Measurements from ENCODE around the gene SAMD4A.

SAMD4A gene

DNA sequence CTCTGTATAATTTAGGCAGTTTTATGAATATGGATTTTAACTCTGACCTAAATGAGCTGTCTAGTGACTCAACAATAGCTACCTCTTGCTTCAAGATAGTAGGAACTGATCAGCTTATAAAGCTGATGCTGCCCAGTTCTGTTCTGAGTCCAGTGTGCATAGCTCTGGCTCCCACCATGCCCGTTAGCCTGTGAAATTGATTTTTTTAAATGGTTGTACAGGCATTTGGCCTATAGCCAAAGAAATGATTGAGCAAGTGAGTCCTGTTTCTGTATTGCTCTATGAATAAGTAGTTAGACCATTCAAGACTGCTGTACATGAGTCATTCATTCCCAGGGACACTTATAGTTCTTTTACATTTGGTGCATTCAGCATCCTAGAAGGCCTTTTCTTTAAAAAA is 36.4 kb downstream of the SAMD4A start:
- no peak for TF ChIP-seq TAF1 (IDR thresholded peaks at IDR 0.05; ENCODE audit: low read depth, low read length)
- TF ChIP-seq POLR2A (IDR thresholded peaks at IDR 0.05; ENCODE audit: low read depth, low read length) = no peak
- TF ChIP-seq PAX5 (IDR thresholded peaks at IDR 0.05; ENCODE audit: insufficient read depth, low read length, severe bottlenecking) = no peak
- no peak for TF ChIP-seq SPI1 (IDR thresholded peaks at IDR 0.05; ENCODE audit: low read depth, low read length)
- no peak for TF ChIP-seq POU2F2 (IDR thresholded peaks at IDR 0.05; ENCODE audit: low read depth, low read length)
- no peak for TF ChIP-seq POLR2AphosphoS5 (IDR thresholded peaks at IDR 0.05; ENCODE audit: low read depth, low read length)
- FAIRE-seq = no peak
- DNase-seq (ENCODE audit: insufficient read length, low spot score) = no peak

DNA sequence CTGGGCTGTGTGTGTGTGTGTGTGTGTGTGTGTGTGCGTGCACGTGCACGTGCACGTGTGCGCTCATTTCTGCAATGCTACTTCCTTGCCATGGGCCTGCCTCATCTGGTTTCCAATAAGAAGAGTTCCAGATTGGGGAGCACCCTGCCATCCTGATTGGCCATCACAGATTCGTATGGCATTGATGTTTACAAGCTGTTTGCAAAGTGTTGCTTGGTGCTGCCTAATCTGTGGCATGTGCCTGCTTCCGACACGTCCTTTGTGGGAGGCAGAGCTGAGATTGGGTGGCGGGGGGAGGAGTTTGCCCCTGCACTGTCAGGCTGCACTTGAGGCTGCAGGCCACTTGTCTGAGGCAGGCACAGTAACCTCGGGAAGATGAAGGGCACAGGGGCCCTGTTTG is 39.2 kb downstream of the SAMD4A start:
- no peak for FAIRE-seq
- TF ChIP-seq PAX5 (IDR thresholded peaks at IDR 0.05; ENCODE audit: insufficient read depth, low read length, severe bottlenecking) (no peak), POLR2AphosphoS5 (IDR thresholded peaks at IDR 0.05; ENCODE audit: low read depth, low read length) (no peak), POU2F2 (IDR thresholded peaks at IDR 0.05; ENCODE audit: low read depth, low read length) (no peak), SPI1 (IDR thresholded peaks at IDR 0.05; ENCODE audit: low read depth, low read length) (no peak), TAF1 (IDR thresholded peaks at IDR 0.05; ENCODE audit: low read depth, low read length) (no peak), POLR2A (IDR thresholded peaks at IDR 0.05; ENCODE audit: low read depth, low read length) (no peak)
- DNase-seq (ENCODE audit: insufficient read length, low spot score) = no peak

DNA sequence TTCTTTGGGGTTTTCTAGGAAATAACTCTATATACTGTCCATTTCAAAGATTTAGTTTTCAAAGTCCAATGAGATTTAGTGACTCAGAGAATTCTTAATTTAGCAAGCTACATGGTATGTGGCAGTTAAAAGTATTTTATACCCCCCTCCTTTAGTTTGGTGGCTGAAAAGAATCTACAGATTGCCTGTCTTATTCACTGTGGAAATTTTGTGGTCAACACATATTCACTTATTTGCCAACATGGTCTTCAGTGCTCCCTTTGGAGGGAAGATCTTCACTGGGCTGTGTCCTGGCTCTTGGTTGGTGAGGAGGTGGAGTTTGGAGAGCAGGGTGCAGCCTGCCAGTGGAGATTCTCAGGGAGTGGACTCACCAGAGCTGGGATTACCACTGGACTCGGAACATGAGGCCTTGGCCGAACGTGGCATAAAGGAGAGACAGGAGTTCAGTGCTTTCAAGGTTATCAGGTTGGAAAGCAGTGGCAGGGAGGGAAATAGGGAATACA is 39.8 kb downstream of the SAMD4A start:
- DNase-seq (ENCODE audit: insufficient read length, low spot score) (no peak), FAIRE-seq (no peak)
- TF ChIP-seq POLR2A (IDR thresholded peaks at IDR 0.05; ENCODE audit: low read depth, low read length) = no peak

DNA sequence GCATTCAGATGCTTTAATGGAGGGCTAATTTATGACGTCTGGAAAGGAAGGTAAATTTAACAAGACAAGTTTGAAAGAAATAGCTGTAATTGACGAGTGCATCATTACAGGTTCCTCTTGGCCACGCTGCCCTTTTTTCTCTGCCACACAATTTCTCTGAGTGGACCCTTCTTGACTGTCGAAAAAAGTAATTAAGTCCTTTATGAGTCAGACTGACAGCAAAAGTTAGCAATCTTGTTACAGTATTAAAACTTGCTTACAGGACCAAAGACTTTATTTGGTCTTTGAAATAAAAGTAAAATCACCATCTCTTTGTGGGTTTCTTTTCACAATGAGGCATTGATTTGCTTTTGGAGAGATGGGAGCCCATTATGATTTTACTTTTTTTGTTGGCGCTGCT is 42.6 kb downstream of the SAMD4A start:
- DNase-seq (ENCODE audit: insufficient read length, low spot score) = no peak
- TF ChIP-seq SPI1 (IDR thresholded peaks at IDR 0.05; ENCODE audit: low read depth, low read length) (no peak), POLR2AphosphoS5 (IDR thresholded peaks at IDR 0.05; ENCODE audit: low read depth, low read length) (no peak), POLR2A (IDR thresholded peaks at IDR 0.05; ENCODE audit: low read depth, low read length) (no peak), PAX5 (IDR thresholded peaks at IDR 0.05; ENCODE audit: insufficient read depth, low read length, severe bottlenecking) (no peak), TAF1 (IDR thresholded peaks at IDR 0.05; ENCODE audit: low read depth, low read length) (no peak), POU2F2 (IDR thresholded peaks at IDR 0.05; ENCODE audit: low read depth, low read length) (no peak)
- FAIRE-seq = no peak

DNA sequence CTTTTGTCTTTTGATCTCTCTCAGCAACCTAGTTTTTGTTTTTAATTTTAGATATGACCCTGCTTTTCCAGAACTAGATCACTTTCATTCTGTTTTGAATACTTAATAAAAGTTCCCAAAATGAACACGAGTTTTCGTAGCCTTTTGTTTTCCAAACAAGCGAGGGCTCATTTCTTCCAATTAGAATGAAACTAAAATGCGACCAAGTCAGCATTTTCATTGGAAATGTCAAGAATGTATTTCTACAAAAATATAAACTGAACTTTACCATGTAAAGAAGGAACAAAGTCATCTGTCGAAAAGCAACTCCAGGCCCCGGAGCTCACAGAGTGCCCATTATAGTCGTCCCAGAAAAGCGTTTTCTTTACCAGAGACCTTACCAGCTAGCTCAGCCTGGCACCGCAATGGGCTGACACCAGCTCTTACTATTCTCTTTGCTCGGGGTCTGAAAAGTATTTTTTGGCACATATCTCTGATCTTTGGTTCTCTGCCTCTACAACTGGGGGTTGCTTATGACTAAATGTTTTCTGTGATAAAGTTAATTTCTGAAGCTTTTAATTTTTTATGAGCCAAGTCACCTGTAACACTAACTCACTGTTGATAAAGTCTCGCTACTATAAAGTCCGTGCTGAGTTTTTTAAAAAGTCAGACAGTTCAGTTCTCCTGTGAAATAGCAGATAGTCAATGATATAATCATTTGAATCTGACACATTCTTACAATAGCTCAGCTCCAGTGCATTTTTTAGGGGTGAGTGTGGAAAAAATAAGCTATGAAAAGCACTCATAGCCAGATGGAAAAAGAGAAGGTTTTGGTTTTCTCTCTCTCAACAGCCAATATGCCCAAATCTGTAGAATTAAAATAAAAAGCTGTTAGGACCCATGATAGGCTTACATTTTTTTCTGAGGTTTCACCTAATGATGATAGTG is 43.4 kb downstream of the SAMD4A start:
- DNase-seq (ENCODE audit: insufficient read length, low spot score) (no peak), FAIRE-seq (no peak)
- TF ChIP-seq POU2F2 (IDR thresholded peaks at IDR 0.05; ENCODE audit: low read depth, low read length) (no peak), PAX5 (IDR thresholded peaks at IDR 0.05; ENCODE audit: insufficient read depth, low read length, severe bottlenecking) (no peak), POLR2A (IDR thresholded peaks at IDR 0.05; ENCODE audit: low read depth, low read length) (no peak), POLR2AphosphoS5 (IDR thresholded peaks at IDR 0.05; ENCODE audit: low read depth, low read length) (no peak), TAF1 (IDR thresholded peaks at IDR 0.05; ENCODE audit: low read depth, low read length) (no peak), SPI1 (IDR thresholded peaks at IDR 0.05; ENCODE audit: low read depth, low read length) (no peak)

DNA sequence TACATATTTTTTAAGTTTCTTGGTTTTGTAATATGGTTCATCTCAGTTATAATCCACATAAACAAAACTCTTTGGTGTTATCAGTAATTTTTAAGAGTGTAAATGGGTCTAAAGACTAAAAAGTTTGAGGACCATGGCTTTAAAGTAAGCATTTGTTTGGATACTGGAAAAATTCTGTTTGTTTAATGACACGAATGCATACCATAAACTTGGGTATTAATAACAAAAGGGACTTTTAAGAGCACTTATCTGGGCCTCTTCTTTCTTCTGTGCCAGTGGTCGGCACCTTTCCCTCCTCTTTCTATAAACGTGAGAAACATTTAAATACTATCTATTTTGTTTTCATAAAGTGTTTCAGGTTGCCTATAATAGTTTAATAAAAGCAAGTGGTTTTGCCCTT is 47.4 kb downstream of the SAMD4A start:
- no peak for FAIRE-seq
- no peak for TF ChIP-seq POU2F2 (IDR thresholded peaks at IDR 0.05; ENCODE audit: low read depth, low read length)
- TF ChIP-seq POLR2AphosphoS5 (IDR thresholded peaks at IDR 0.05; ENCODE audit: low read depth, low read length) = no peak
- no peak for TF ChIP-seq PAX5 (IDR thresholded peaks at IDR 0.05; ENCODE audit: insufficient read depth, low read length, severe bottlenecking)
- no peak for TF ChIP-seq POLR2A (IDR thresholded peaks at IDR 0.05; ENCODE audit: low read depth, low read length)
- no peak for TF ChIP-seq TAF1 (IDR thresholded peaks at IDR 0.05; ENCODE audit: low read depth, low read length)
- TF ChIP-seq SPI1 (IDR thresholded peaks at IDR 0.05; ENCODE audit: low read depth, low read length) = no peak
- no peak for DNase-seq (ENCODE audit: insufficient read length, low spot score)

DNA sequence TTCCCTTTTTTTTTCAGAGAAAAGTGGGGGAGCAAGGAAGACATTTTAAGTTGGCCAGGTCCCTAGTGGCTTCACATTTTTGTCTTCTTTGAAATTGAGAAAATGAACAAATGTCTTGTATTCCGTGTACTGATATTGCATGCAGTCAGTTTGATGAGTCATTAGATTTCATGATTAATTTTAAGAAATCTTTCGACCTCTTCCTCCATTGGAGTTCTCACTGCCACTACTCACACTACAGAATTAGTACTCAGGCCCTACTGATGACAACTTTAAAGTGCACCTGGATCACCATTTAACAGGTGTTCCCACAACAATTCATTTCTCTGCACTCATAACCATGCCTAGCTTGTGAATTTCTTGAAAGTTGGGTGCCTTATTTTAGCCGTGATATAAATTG is 50.5 kb downstream of the SAMD4A start:
- DNase-seq (ENCODE audit: insufficient read length, low spot score) = no peak
- TF ChIP-seq TAF1 (IDR thresholded peaks at IDR 0.05; ENCODE audit: low read depth, low read length) (no peak), SPI1 (IDR thresholded peaks at IDR 0.05; ENCODE audit: low read depth, low read length) (no peak), POLR2AphosphoS5 (IDR thresholded peaks at IDR 0.05; ENCODE audit: low read depth, low read length) (no peak), POU2F2 (IDR thresholded peaks at IDR 0.05; ENCODE audit: low read depth, low read length) (no peak), PAX5 (IDR thresholded peaks at IDR 0.05; ENCODE audit: insufficient read depth, low read length, severe bottlenecking) (no peak), POLR2A (IDR thresholded peaks at IDR 0.05; ENCODE audit: low read depth, low read length) (no peak)
- FAIRE-seq = no peak

DNA sequence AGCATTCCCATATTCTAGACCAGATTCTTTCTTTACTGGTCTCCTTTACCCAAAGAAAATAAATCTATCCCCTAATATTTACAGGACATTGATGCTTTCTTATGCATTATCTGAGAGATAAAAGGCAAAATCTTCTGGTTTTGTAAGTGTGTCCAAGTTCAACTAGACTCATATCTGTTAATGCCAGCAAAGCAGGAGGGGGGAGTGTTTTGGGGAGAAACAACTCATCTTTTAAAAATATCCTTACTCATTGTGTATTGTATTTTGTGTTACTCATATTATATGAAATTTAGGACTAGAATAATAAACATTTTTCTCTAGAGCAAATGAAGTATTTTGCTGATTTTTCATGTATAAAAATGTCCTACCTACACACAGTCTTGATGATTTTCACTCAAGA is 54.8 kb downstream of the SAMD4A start:
- FAIRE-seq = no peak

DNA sequence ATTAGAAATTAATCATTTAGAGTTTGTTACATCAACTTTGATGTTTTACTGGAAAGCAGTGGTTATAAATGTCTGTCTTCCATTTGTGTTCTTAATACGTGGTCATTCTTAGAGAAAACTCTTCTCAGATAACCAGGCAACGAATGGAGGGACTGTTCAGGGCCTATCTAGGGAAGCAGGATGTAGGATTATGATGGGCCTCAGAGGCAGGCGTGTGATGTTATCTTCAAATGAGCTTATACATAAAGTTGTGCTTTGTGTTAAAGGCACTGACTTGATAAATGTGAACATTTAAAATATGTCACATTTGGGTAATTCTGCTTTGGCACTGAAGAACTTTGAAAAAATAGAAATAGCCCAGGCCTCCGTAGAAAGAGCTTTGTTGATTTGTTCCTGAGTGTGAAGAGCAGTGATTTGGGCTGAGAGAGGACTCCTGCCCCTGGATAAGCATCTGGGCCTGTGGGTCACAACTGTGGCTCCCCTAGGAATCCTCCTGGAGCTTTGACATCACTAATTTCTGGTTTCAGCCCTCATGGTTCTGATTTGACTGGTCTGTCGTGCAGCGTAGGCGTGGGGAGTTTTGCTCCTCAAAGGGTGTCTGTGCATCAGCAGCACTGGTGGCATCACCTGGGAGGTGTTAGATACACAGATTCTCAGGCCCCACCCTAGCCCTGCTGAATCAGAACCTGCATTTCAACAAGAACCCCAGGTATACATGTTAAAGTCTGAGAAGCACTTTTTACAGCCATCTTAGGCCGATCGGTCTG is 55.4 kb downstream of the SAMD4A start:
- FAIRE-seq (no peak), DNase-seq (ENCODE audit: insufficient read length, low spot score) (no peak)
- TF ChIP-seq TAF1 (IDR thresholded peaks at IDR 0.05; ENCODE audit: low read depth, low read length) (no peak), POU2F2 (IDR thresholded peaks at IDR 0.05; ENCODE audit: low read depth, low read length) (peak; percentile 70; the same call in 1 of the 2 replicates)

More for the DNA sequence above, 54.8 kb downstream of the SAMD4A start:
- TF ChIP-seq POLR2AphosphoS5 (IDR thresholded peaks at IDR 0.05; ENCODE audit: low read depth, low read length) (no peak), POLR2A (IDR thresholded peaks at IDR 0.05; ENCODE audit: low read depth, low read length) (no peak), POU2F2 (IDR thresholded peaks at IDR 0.05; ENCODE audit: low read depth, low read length) (no peak), PAX5 (IDR thresholded peaks at IDR 0.05; ENCODE audit: insufficient read depth, low read length, severe bottlenecking) (no peak), SPI1 (IDR thresholded peaks at IDR 0.05; ENCODE audit: low read depth, low read length) (no peak), TAF1 (IDR thresholded peaks at IDR 0.05; ENCODE audit: low read depth, low read length) (no peak)
- DNase-seq (ENCODE audit: insufficient read length, low spot score) = no peak

Data from GM12891 (cell line).